Measurements from ENCODE around the gene EXOSC10.
"Not testable (repeated sequence)": the region's sequence is repeated elsewhere in the genome, so short reads cannot be mapped to it uniquely, and the experiment has no call there.

Gene EXOSC10

DNA sequence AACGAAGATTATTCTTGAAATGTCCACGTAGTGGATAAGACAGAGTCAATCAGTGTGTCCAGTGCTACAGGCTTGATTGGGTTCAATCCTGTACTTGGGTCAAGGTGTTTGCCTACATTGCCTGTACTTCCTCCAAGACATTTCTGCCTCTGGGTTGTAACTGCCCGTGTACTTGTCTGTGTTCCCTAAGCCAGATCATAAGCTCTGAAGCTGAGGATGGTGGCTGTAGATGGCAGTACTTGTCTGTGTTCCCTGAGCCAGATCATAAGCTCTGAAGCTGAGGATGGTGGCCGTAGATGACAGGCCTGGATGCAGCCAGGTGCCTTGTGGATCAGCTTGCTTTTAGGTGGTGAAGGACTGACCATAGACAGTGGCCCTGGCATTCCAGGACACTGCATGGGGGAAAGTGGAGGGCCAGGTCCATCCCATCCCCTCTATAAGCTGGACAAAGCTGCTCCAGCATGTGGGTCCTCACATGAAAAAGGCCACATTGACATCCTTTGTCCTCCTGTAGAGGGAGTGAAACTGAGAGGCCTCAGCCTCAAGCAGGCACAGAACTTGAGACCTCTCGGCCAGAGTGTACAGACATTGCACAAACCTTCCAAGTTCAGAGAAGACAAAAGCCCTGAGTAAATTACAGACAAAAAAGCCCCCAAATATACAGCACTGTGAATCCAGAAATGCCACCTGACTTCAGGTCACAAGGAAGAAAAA lies 37.9 kb downstream of the EXOSC10 start:
- no peak for DNase-seq (ENCODE audit: low spot score)

- peak; percentile 94 for DNase-seq (ENCODE audit: low spot score)
Observed at GRCh38 chr1:11059968-11060830, 39.5 kb downstream of the EXOSC10 start, which contains the start of gene SRM. Gene SRM, minus strand, starts transcription at chr1:11060018. Its CDS starts 75 bp downstream, at chr1:11059943.

- DNase-seq (ENCODE audit: low spot score), result no peak
Observed at GRCh38 chr1:11059155-11059967, 40.3 kb downstream of the EXOSC10 start.

GRCh38 chr1:11058595-11059154 lies 41.0 kb downstream of the EXOSC10 start:
- DNase-seq (ENCODE audit: low spot score), result no peak

DNA sequence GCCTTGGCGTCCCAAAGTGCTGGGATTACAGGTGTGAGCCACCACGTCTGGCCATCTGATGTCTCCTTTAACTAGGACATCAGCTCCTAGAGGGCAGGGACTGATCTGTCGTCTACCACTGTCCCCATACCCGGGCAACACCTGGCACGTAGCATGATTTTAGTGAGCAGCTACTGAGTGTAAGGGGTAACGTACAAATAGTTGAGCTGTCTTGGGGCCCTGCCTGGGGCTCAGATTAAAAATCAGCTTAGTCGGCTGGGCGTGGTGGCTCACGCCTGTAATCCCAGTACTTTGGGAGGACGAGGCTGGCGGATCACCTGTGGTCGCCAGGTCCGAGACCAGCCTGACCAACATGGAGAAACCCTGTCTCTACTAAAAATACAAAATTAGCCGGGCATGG lies 41.6 kb downstream of the EXOSC10 start:
- DNase-seq (ENCODE audit: low spot score), result no peak

DNA sequence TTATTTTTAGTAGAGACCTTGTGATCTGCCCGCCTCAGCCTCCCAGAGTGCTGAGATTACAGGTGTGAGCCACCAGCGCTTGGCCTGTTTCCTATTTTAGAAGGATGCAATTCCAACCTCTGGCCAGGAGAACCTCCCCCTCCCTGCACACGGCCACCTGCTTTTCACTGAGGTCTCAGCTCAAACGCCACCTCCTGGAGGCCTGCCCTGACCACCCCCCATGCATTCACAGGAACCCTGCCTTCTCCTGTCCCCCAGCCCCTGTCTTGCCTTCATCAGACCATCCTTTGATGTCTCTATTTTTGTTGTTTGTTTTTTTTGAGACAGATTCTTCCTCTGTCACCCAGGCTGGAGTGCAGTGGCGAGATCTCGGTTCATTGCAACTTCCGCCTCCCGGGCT lies 42.2 kb downstream of the EXOSC10 start:
- DNase-seq (ENCODE audit: low spot score), result no peak

DNA sequence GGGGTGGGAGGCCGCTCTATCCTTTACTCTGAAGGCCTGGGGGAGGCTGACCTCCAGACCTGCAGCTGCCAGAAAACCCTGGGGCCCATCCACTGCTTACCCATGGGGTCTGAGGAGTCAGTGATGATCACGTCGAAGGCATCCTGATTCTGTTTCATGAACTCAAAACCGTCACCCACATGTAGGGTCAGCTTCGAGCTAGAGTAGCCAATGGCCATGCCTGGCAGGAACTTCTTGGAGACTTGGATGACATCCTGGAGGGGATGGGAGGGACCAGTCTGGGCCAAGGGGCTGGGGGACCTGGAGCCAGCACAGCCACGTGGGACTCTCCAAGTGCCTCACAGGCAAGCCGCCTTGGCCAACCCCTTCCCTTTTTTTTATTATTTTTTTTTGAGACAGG lies 43.2 kb downstream of the EXOSC10 start:
- no peak for DNase-seq (ENCODE audit: low spot score)

- DNase-seq (ENCODE audit: low spot score), result no peak
Observed at GRCh38 chr1:11055676-11056075, 44.0 kb downstream of the EXOSC10 start.

- no peak for DNase-seq (ENCODE audit: low spot score)
Observed at GRCh38 chr1:11054666-11055065, 45.0 kb downstream of the EXOSC10 start.

GRCh38 chr1:11054181-11054580 lies 45.5 kb downstream of the EXOSC10 start:
- DNase-seq (ENCODE audit: low spot score), result no peak

- DNase-seq (ENCODE audit: low spot score), result no peak
Observed at GRCh38 chr1:11053758-11054137, 45.9 kb downstream of the EXOSC10 start.

DNA sequence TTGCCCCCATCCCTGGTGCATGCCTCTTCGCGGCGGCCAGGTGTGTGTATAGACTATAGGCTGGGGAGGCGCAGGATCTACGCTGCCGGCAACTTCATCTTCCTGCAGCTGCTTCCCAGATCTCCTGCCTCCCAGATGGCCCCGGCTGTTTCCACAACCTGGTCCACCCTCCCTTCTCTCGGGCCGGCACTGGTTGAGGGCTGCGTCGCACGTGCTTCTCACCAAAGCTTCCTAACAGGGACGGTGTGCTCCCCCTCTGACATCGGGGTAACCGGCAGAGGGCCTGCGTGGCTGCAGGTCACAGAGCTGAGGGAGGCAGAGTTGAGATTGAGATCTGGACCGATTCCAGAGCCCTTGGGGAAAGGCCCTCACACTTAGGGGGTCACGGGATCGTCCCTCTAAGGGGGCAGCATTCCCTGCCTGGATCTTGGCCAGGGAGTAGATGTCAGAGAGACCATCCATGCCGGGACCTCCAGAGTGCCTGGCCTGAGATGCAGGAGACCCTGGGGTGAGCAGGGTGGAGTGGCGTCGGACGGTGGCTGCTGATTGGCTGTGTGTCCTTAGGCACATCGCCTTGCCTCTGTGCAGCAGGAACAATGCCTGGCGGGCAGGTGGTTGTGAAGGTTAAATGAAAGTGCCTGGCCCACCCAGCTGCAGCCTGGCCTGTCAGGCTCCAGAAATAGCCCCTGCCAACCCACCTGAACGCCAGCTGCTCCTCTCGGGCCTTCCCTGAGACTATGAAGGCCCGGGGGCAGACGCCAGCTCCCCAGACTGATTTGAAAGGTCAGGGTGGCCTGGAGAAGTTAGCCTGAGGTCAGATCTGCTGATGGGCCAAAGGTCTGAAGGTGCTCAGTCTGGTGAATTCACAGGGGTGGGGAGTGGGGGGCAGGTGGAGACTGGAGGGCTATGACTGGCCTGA lies 46.6 kb downstream of the EXOSC10 start:
- DNase-seq (ENCODE audit: low spot score), result no peak

- no peak for DNase-seq (ENCODE audit: low spot score)
Observed at GRCh38 chr1:11051781-11052511, 47.7 kb downstream of the EXOSC10 start.

DNA sequence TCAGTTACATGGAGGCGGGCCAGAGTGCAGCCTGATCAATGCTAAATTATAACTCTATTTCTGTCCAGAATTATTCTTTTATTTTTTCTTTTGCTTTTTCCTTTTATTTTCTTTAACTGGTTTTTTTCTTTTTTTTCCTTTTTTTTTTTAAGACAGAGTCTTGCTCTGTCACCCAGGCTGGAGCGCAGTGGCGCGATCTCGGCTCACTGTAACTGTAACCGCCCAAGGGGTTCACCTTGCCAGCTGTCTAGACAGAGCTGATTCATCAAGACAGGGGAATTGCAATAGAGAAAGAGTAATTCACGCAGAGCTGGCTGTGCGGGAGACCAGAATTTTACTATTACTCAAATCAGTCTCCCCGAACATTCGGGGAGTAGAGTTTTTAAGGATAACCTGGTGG lies 48.5 kb downstream of the EXOSC10 start:
- DNase-seq (ENCODE audit: low spot score), result not testable (repeated sequence)

DNA sequence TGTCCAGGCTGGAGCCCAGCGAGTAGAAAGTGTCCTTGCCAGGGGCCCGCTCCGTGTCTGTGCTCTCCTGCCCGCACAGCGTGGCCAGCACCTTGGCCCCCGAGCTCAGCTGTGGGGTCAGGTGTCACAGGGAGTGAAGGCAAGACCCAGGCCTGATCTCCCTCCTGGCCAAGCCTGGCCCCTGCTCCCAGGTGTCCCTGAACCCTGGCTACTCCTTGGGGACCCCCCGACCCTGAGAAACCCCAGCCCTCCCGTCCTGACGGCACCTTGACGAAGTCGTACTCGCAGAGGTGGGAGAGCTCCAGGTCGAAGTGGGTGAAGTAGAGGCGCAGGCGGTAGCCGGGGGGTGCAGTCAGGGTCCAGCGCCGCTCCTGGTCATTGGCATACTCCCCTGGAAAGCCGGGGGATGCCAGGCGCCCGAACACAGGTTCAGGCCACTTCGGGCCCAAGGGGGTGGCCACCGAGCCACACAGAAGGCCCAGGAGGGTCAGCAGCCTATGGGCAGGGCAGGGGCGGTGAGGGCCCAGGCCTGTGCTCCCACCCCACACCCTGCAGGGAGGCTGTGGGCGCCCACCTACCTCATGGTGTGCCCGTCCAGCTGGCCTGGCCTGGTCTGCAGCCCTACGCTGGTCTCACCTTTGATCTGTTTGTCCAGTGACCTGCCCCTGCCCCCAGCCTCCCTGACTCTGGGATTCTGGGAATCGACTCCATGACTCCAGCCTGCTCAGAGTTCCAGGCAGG lies 52.9 kb downstream of the EXOSC10 start, which contains the start of gene MASP2:
TSS of gene MASP2 (minus strand) at position 615 of the 741 bp plus-strand sequence. CDS start at position 583, 32 bp downstream.
- no peak for DNase-seq (ENCODE audit: low spot score)

GRCh38 chr1:11046270-11046566 lies 53.5 kb downstream of the EXOSC10 start:
- DNase-seq (ENCODE audit: low spot score), result no peak

DNA sequence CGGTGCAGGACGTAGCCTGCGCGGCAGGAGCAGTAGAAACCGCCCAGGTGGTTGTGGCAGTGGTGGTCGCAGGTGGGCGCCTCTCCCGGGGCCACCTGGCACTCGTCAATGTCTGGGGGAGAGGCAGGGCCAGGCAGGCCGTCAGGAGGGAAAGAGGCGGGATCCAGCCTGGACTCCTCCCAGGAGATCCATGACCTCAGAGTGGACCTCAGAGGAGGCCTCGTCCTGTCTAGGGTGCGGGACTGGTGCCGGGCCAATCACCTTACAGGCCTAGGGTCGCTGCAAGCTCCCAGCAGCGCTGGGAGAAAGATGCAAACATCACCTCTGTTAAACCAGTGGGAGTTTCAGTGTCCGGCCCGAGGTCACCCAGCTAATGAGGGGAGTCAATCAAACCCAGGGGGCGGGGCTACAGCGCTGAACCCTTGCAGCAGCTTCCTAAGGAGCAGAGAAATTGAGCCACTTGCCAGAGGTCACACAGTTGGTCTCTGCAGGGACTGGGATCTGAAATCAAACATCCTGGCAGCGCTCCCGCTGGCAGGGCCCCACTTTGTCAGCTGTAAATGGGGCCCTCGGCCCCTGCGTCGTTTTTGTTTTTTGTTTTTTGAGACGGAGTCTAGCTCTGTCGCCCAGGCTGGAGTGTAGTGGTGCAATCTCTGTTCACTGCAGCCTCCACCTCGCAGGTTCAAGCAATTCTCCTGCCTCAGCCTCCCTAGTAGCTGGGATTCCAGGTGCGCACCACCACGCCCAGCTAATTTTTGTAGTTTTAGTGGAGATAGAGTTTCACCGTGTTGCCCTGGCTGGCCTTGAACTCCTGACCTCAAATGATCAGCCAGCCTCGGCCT lies 54.0 kb downstream of the EXOSC10 start:
- no peak for DNase-seq (ENCODE audit: low spot score)

DNA sequence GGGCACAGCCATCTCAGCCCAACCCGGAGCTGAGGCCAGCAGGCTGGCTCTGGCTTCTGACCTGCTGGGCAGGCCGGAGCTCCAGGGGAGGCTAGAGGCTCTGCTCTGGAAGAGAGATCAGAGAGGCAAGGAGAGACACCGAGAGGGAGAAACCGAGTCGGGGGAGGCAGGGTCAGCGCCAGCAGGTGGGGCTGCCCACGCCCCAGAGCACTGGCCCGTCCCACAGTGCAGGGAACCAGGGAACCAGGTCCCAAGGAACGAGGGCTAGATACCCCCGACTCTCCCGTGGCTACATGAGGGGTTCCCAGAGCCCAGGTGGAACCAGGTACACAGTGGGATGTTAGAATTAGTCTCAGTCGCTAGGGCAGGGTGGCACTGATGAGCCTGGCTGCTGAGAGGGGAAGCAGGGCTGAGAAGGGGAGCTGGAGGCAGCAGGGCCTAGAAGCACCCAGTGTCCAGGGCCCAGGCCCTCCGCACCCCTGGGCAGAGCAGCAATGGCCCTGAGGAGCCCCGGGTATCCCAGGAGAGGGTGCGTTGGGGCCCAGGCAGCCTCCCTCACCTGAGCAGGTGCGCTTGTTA lies 54.7 kb downstream of the EXOSC10 start:
- no peak for DNase-seq (ENCODE audit: low spot score)
